CD14-positive monocyte (primary cell): ENCODE results near the gene TENM3. TPM values are rescaled to one million over a fixed set of nuclear protein-coding genes. Genes with fewer than 3 reads are reported as not detected.

Experiments used
- DNase-seq, 3 donors: peaks; one replicate each; pipeline ENCODE4 v3.0.0-alpha.2; 2011 to 2022
- H2AFZ ChIP-seq: 2 replicates; pipeline ENCODE4 v1.6.0; 2012; ENCODE audit warnings: mild to moderate bottlenecking, low read depth, low read length, inconsistent platforms; ENCODE audit not compliant: insufficient read depth, poor library complexity, severe bottlenecking
- H3K27ac ChIP-seq, 2 donors: 1 replicate in 1 of 2; 2 replicates in 1 of 2; pipeline ENCODE4 v1.5.1; 2012 to 2013; ENCODE audit warnings: low read length in 2 of 2, control low read depth in 1 of 2, inconsistent platforms in 1 of 2, low read depth in 1 of 2, mild to moderate bottlenecking in 1 of 2
- H3K27me3 ChIP-seq, 2 donors: one replicate each; pipeline versions ENCODE4 v1.6.0 to v1.6.1; 2011 to 2013; ENCODE audit warnings: low read length in 2 of 2; ENCODE audit not compliant: control insufficient read depth in 2 of 2, insufficient read depth in 2 of 2
- H3K36me3 ChIP-seq, 2 donors: replicated peaks in 1 of 2; 1 replicate in 1 of 2; 2 replicates in 1 of 2; pipeline versions ENCODE4 v1.5.1 to v1.6.1; 2012 to 2013; ENCODE audit warnings: low read length in 2 of 2, control low read depth in 1 of 2, inconsistent platforms in 1 of 2, mild to moderate bottlenecking in 1 of 2; ENCODE audit not compliant: insufficient read depth in 2 of 2, control insufficient read depth in 1 of 2
- H3K4me1 ChIP-seq, 2 donors: 1 replicate in 1 of 2; 2 replicates in 1 of 2; pipeline versions ENCODE4 v1.5.1 to v1.6.1; 2012 to 2013; ENCODE audit warnings: low read length in 2 of 2, control low read depth in 1 of 2, inconsistent platforms in 1 of 2, mild to moderate bottlenecking in 1 of 2, moderate library complexity in 1 of 2; ENCODE audit not compliant: insufficient read depth in 2 of 2, control insufficient read depth in 1 of 2
- H3K4me2 ChIP-seq: replicated peaks from 2 replicates; pipeline ENCODE3; 2012; ENCODE audit warnings: low read length, moderate library complexity, mild to moderate bottlenecking; ENCODE audit not compliant: poor library complexity, severe bottlenecking; ENCODE audit errors: extremely low read depth
- H3K4me3 ChIP-seq, 3 experiments: fragments of 200-600 bp in 1 of 3; sonication (generic) in 1 of 3; replicated peaks in 1 of 3; 1 replicate in 2 of 3; 2 replicates in 1 of 3; pipeline ENCODE4 v1.5.1; 2011 to 2013; ENCODE audit warnings: low read length in 3 of 3, mild to moderate bottlenecking in 3 of 3, control low read depth in 2 of 3, low read depth in 2 of 3, inconsistent platforms in 1 of 3, moderate library complexity in 1 of 3
- H3K79me2 ChIP-seq: 2 replicates; pipeline ENCODE4 v1.6.0; 2012; ENCODE audit warnings: mild to moderate bottlenecking, control low read depth, inconsistent platforms, low read length, moderate library complexity; ENCODE audit not compliant: insufficient read depth
- H3K9ac ChIP-seq: 2 replicates; pipeline ENCODE4 v1.6.0; 2017; ENCODE audit warnings: low read length, mild to moderate bottlenecking; ENCODE audit not compliant: insufficient read depth, poor library complexity, severe bottlenecking
- H3K9me3 ChIP-seq, 2 donors: replicated peaks in 1 of 2; 1 replicate in 1 of 2; 2 replicates in 1 of 2; pipeline versions ENCODE4 v1.5.1 to v1.6.1; 2012 to 2013; ENCODE audit warnings: low read length in 2 of 2, control low read depth in 1 of 2; ENCODE audit not compliant: control insufficient read depth in 1 of 2, insufficient read depth in 1 of 2
- H4K20me1 ChIP-seq: 2 replicates; pipeline ENCODE4 v1.6.0; 2012; ENCODE audit warnings: mild to moderate bottlenecking, low read length, control low read depth, moderate library complexity; ENCODE audit not compliant: insufficient read depth
- H3K27ac Mint-ChIP-seq, 7 donors: one replicate each; pipeline ENCODE4 v1.8.0; 2020; ENCODE audit warnings: mild to moderate bottlenecking in 7 of 7, mixed read lengths in 7 of 7, moderate library complexity in 6 of 7, inconsistent platforms in 2 of 7
- H3K27me3 Mint-ChIP-seq, 3 donors: one replicate each; pipeline ENCODE4 v1.8.0; 2021 to 2022; ENCODE audit warnings: low read depth in 3 of 3, mild to moderate bottlenecking in 3 of 3, mixed read lengths in 3 of 3, moderate library complexity in 3 of 3, inconsistent platforms in 1 of 3
- H3K36me3 Mint-ChIP-seq, 2 donors: one replicate each; pipeline ENCODE4 v1.8.0; 2020; ENCODE audit warnings: mixed read lengths in 2 of 2, inconsistent platforms in 1 of 2, mild to moderate bottlenecking in 1 of 2
- H3K4me1 Mint-ChIP-seq: one replicate; pipeline ENCODE4 v1.8.0; 2020; ENCODE audit warnings: mild to moderate bottlenecking, mixed read lengths
- H3K4me3 Mint-ChIP-seq, 2 donors: one replicate each; pipeline ENCODE4 v1.8.0; 2020; ENCODE audit warnings: mild to moderate bottlenecking in 2 of 2, mixed read lengths in 2 of 2, moderate library complexity in 1 of 2
- H3K9me3 Mint-ChIP-seq, 7 donors: one replicate each; pipeline ENCODE4 v1.8.0; 2020 to 2022; ENCODE audit warnings: mixed read lengths in 7 of 7, mild to moderate bottlenecking in 6 of 7, moderate library complexity in 6 of 7, inconsistent platforms in 2 of 7
- CTCF ChIP-seq: fragments of 200-600 bp; IDR thresholded peaks from one replicate; pipeline ENCODE4 v1.8.0; 2022; ENCODE audit warnings: antibody characterized with exemption, mild to moderate bottlenecking
- WGBS: methylation state at CpG from one replicate; pipeline ENCODE4 v1.1.5; 2013; ENCODE audit warnings: missing lambda C conversion rate; ENCODE audit not compliant: insufficient coverage; 5-methylcytosine and 5-hydroxymethylcytosine counted together
- intact Hi-C, 2 donors: fragments of 100-400 bp; cut with micrococcal nuclease; formaldehyde crosslinking; loops; one replicate each; pipeline versions ENCODE4 v1.15.0 to v1.15.1; 2023
- polyA plus RNA-seq, 3 donors: library from polyadenylated mRNA; depleted of rRNA in 1 of 3; unstranded in 2 of 3; stranded (reverse) in 1 of 3; fragments of 300-500 nt in 2 of 3; fragments of >200 nt in 1 of 3; fragmentation: Illumina TruSeq in 2 of 3; gene quantifications; 1 replicate in 2 of 3; 2 replicates in 1 of 3; pipeline ENCODE4 v1.2.3, GENCODE V29; 2012 to 2021

The TENM3 gene
- polyA plus RNA-seq, 3 donors, result not detected

GRCh38 chr4:182547435-182547834 is 304.2 kb downstream of the TENM3 start:
- Mint-ChIP-seq H3K27ac (no peak overlapping the region), H3K4me3 (no peak overlapping the region), H3K36me3 (no peaks in the 10 kb centered on the region), H3K9me3 (peaks cover 0 to 7% (median 0%) of the 10 kb centered on the region in 7 donors), H3K4me1 (no peaks in the 10 kb centered on the region), H3K27me3 (peaks cover 0 to 1% (median 0%) of the 10 kb centered on the region in 3 donors)
- Histone ChIP-seq H3K36me3 (no peaks in the 10 kb centered on the region), H4K20me1 (no peaks in the 10 kb centered on the region), H3K79me2 (no peaks in the 10 kb centered on the region), H3K27ac (no peak overlapping the region), H3K9me3 (no peaks in the 10 kb centered on the region), H3K9ac (no peak overlapping the region), H3K4me1 (no peaks in the 10 kb centered on the region), H3K4me3 (no peak overlapping the region), H3K4me2 (no peak overlapping the region), H2AFZ (no peak overlapping the region), H3K27me3 (no peaks in the 10 kb centered on the region)
- intact Hi-C loops, result no loop called here
- DNase-seq, result no peak
- WGBS, result 92% methylated on average over 3 of the region's 4 CpGs
- TF ChIP-seq CTCF, result no peak

GRCh38 chr4:182548156-182548555 is 305.0 kb downstream of the TENM3 start:
- no peak overlapping the region for H3K4me3 Mint-ChIP-seq
- Histone ChIP-seq H3K9ac (no peak overlapping the region), H3K4me2 (no peak overlapping the region), H3K27me3 (no peaks in the 10 kb centered on the region), H3K36me3 (no peaks in the 10 kb centered on the region), H3K4me3 (no peak overlapping the region), H3K79me2 (no peaks in the 10 kb centered on the region), H3K4me1 (no peaks in the 10 kb centered on the region), H3K27ac (no peak overlapping the region), H2AFZ (no peak overlapping the region), H3K9me3 (no peaks in the 10 kb centered on the region), H4K20me1 (no peaks in the 10 kb centered on the region)
- H3K4me1 Mint-ChIP-seq, result no peaks in the 10 kb centered on the region
- no peaks in the 10 kb centered on the region for H3K36me3 Mint-ChIP-seq
- DNase-seq, result no peak
- TF ChIP-seq CTCF, result no peak
- H3K9me3 Mint-ChIP-seq, result peaks cover 0 to 7% (median under 1%) of the 10 kb centered on the region in 7 donors
- H3K27me3 Mint-ChIP-seq, result peaks cover 0 to 1% (median 0%) of the 10 kb centered on the region in 3 donors
- intact Hi-C loops, result no loop called here
- WGBS, result no CpG with 5 or more reads among the region's 6 CpGs
- H3K27ac Mint-ChIP-seq, result no peak overlapping the region
